RPMI7951 (cell line): ENCODE data around the gene TREML1. TPM values are rescaled to one million over a fixed set of nuclear protein-coding genes. Genes with fewer than 3 reads are reported as not detected.

ENCODE experiments used
- DNase-seq: peaks from one replicate; pipeline ENCODE4 v3.0.0-alpha.2; 2012; ENCODE audit warnings: low read depth
- total RNA-seq: library from RNA; depleted of rRNA; stranded (reverse); fragments of >200 nt; shearing (Covaris generic); gene quantifications from 2 replicates; pipeline ENCODE4 v1.2.3, GENCODE V29; 2014

The TREML1 gene
- total RNA-seq, 1 experiment from 2014 or later: not detected

DNA sequence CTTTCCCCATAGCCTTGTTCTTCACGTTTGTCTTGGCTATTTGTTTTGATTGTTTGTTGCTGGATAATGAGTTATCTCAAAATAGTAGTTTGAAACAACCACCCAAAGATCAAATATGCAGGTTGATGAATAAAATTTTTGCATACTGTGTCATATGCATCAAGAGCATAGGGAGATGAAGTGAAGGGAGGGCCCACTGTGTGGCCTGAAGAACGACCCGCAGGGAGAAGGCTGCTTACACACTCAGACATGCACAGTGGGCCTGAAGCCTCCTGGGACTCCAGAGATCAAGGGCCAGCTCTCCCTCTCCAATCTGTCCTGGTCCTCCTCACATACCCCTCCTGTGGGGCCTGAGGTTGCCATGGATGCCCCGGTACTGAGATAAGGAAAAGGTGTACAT is 25.0 kb upstream of the TREML1 start:
- DNase-seq: no peak

DNA sequence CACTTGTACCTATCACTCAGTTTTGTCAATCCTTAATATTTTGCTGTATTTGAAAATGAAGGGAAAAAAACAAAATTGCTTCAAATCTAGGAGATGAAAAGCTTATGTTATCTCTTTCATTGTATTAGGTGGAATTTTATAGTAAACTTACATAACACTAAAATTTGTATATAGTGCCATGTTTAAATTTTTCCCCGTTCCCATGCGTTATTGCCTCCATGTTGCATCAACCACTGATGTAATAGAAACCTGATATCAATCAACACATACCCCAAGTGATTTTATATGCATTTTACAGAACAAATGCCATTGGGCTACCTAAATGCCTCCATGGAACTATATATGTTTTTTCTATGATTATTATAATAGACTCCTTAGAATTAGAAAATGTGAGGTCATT is 23.5 kb upstream of the TREML1 start:
- DNase-seq: no peak

DNA sequence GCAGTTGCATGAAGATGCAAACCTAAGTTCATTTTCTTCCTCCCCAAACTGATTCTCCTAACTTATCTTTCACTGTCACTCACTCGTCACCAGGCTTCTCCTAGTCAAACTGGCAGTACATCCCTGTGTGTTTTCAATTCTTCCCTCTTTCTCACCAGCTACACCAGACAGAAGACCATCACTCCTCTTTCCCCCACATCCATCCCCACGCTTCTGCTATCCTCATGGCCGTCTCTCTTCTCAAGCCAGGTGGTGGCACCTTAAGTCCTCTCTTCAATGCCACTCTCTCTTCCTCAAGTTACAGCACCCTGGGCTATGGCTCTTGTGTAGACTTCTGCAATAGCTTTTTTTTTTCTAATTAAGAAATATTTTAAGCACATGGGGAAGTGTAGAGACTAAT is 23.1 kb upstream of the TREML1 start:
- DNase-seq: no peak

DNA sequence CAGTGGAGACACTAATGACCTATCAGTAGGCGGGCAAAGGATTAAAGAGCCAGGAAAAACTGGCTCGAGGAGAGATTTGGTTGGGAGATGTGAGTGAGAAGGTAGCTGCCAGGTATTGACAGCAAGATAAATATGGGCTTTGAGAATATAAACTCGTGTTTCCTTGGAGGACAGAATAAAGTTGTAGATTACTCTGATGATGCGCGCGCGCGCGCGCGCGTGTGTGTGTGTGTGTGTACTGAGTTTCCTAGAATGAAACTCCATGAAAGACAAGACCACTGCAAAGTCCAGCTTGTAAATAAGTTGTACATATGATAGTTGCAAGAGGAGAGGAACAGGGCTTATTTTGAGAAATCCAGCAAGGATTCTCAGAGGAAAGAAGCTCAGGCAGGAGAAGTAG is 22.0 kb upstream of the TREML1 start:
- DNase-seq: no peak

DNA sequence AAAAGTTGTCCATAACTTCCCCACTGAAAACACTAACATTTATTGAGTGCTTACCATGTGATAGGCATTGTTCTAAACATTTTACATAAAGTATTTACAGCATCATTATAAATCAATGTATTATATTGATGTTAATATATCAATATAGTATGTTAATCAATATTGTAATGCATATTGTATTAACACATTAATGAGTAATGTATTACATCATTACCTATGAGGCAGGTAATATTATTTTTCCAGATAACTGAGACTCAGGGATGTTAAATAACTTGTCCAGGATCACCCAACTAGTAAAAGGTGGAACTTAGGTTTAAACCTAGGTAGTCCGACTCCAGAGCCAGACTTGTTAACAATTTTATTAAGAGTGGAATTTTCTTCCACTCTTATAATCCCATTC is 20.9 kb upstream of the TREML1 start:
- no peak for DNase-seq

DNA sequence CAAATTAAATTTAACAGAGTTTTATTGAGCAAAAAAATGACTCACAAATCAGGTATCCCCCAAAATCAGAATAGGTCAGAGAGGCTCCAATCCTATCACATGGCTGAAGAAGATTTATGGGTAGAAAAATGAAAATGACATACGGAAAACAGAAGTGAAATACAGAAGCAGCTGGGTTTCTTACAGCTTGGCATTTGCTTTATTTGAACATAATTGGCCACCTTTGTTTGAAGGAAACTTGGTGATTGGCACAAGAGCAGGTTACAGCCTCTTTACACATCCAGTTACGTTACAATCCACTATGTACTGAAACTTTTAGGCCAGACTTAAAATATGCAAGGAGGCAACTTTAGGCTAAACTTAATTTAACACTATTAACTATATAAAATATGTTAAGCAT is 20.5 kb upstream of the TREML1 start:
- no peak for DNase-seq

DNA sequence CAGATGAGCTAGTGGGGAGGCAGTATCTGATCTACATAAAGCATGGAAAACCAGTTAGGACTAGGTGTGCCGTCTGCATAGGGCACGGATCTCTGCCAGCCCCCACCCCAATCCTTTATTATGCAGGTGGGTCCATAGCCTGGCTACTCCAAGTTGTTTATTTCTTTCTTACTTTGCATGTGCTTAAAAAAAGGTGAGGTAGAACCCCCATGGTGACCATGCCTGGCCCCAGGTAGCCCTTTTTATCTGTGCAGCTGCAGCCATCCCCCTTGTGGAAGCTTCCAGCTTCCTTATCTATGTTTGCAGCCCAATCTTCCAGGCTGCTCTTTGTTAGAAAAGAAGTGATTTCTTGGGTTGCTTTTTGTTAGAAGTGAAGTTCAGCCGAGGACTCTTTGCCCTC is 17.8 kb upstream of the TREML1 start:
- DNase-seq: no peak

DNA sequence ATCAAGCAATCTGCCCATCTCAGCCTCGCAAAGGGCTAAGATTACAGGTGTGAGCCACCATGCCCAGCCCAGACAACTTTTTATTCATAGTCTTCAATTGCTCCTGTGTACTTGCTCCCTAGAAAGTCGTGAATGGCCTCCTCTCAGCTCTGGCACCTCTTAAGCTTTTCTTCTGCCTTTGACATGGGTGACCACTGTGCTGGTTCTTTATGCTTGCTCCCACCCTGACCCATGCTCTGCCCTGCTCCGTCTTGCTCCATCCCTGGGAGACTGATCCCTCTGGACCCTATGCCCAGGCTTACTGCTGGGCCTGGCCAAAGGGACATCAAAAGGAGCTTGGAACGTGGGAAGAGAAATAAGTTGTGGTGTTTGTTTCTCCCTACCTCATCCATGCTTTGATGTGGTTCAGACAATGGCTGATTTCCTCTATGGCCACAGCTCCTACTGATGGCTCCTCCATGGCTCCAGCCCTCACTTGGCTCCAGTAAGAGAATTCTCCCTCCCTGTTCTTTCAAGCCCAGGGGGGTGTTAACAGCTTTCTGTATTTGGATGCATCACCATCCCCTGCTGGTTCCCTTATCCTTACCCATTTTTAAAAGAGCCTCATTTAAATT is 16.5 kb upstream of the TREML1 start:
- no peak for DNase-seq

DNA sequence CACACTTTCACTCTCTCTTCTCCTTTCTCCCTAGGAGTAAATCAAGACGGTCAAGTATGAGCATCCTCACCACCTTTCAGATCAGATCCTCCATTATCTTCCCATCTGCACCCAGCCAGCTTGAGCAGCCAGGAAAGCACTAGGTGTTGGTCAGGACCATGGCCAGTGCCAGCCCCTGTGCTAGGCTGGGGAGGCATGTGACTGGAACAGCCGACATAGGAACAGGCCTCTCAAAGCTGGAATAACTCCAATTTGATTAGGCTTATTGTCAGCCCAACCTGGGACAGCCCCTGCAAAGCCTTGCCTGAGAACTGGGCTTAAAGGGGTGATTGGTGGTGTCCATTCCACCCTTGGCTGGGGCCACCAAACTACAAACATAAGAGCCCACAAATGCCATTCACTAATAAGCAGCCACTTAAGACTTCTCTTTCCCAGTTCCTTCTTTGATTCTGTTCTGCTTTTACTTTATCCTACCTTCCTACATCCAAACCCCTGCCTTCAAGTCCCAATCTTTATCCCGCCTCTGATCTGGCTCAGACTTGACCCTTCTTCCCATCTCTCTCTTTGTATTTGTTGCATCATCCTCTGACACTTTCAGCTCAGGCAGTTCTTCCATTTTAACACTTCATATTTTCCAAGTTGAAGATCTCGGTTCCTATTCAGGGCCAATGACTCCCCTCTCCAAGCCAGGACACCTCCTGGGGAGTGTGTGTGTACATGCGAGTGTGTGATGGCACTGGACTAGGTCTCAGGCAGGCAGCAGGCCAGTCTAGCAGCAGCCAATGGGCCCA is 13.2 kb upstream of the TREML1 start:
- peak; percentile 25 for DNase-seq

DNA sequence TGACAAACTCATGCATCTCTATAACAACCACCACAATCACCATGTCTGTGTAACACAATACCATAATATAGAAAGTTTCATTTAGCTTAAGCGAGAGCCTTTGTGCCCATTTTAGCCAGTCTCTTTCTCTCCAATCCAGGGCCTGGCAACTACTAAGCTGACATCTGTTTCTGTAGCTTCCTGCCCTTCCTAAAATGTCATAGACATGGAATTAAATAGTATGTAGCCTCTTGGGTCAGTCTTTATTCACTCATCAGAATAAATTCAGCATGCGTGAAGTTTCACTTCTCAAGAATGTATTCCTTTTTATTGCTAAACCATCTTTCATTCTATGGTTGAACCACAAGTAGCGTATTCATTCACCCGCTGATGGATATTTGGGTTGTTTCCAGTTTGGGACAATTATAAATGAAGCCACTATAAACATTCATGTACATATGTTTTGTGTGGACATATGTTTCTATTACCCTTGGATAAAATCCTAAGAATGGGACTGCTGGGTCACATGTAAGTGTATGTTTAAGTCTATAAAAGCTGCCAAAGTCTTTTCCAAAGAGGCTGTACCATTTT is 10.5 kb upstream of the TREML1 start:
- DNase-seq: peak; percentile 5

DNA sequence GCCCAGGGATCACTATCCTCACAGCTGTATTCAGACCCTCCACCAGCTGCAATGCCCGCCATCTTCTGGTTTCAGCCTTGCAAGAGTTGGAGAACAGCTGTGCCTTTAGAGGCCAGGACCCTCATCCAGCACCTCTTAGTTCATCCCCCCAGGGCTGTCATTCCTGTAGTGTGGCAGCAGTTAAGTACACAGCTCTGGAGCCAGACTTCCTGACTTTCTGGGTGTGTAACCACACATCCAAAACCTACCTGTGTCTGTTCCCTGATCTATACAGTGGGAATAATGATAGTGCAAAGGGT is 9.2 kb upstream of the TREML1 start:
- no peak for DNase-seq

DNA sequence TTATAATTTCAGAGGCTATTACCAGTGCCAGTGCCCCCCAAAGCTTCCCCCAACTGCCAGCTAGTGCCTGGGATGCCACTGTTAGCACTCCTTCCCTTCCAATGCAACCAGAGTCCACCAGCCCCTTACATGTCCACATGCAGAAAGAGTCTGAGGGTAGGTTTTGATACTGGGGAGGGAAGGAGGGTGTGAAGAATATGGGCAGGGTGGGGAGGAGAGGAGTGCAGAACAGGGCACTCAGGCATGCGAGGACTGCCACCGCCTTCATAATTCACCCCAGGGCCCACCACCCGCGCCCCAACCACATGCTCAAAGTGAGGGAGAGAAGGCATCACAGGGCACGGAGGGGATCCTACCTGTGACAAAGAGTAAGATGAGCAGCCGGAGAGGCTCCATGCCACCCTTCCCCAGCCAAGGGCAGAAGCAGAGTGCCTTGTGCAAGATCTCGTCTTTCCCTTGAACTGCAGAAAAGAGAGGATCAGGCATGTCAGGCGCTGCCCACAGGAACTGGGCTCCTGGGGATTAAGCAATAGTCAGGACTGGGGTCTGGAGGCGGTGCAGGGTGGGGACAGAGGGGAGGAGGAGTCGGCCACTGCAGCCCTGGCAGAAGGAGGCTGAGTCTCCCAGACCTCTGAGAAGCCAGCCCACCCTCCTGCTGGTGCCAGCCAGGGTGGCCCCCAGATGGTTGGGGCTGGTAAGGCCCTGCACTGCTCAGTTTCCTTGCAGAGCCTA is 8.7 kb upstream of the TREML1 start, which contains the start of gene TREM2:
Gene TREM2 (minus strand): TSS at position 430 of the 732 bp plus-strand sequence. CDS start 34 bp downstream, at position 396.
- no peak for DNase-seq

DNA sequence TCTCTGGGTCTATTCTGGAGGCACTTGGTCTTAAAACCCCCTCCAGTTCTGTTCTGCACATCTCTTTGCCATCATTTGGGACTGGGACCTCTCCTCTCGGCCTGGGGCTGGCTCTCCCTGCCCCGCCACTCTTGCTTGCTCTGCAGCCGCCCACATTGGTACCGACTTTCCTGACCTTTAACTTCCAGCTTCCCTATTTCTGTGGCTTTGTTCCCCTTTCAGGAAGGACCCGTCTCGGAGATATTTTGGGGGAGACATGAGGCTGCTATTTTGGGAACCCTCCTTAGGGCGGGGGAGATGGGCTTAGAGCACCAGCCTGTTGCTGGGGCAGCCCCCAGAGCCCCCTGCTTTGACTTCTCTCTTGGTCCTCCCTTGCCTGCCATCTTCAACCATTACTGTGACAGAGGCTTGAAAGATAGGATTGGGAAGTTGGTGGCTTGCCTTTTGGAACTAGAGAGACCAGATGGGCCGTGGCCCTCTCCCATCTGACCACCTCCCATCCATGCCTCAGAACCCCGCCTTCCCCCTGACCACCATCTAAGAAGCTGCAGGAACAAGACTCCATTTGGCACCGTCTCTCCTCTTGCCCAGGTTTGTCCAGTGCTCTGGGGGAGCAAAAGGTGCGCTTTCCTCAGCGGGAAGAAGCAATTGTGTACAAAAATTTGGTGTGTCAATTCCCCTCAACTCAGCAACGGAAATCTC is 7.9 kb upstream of the TREML1 start:
- DNase-seq: no peak

DNA sequence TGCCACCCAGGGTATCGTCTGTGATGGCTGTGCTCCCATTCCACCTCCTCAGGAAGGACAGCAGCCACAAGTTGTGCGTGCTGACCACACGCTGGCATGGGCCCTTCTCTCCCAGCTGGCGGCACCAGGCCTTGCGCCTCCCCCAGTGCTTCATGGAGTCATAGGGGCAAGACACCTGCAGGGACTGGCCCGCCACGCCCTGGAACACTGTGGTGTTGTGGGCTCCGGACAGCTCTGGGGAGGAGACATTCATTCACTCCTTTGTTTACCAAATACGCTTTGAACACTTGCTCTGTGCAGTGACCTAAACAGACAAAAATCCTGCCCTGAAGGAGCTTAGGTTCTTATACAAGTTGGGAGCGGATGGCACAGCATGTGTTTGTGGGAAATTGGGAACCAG is 7.2 kb upstream of the TREML1 start:
- no peak for DNase-seq

DNA sequence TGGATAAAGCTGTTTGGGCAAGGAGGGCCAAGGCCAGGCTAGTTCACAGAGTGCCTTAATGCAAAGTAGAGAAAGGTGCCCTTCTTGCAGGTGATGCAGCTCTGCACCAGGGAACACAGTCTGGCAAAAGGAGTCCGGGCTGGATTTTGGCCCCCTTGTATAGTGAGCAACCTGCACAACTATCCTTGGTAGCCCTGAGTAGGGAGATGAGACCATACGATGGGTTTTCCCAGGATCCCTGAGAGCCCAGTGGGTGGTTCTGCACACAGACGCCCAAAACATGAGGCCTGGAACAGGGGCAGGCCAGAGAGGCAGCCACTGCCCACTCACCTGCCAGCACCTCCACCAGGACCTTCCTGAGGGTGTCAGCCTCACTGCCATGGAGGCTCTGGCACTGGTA is 6.8 kb upstream of the TREML1 start:
- DNase-seq: no peak

DNA sequence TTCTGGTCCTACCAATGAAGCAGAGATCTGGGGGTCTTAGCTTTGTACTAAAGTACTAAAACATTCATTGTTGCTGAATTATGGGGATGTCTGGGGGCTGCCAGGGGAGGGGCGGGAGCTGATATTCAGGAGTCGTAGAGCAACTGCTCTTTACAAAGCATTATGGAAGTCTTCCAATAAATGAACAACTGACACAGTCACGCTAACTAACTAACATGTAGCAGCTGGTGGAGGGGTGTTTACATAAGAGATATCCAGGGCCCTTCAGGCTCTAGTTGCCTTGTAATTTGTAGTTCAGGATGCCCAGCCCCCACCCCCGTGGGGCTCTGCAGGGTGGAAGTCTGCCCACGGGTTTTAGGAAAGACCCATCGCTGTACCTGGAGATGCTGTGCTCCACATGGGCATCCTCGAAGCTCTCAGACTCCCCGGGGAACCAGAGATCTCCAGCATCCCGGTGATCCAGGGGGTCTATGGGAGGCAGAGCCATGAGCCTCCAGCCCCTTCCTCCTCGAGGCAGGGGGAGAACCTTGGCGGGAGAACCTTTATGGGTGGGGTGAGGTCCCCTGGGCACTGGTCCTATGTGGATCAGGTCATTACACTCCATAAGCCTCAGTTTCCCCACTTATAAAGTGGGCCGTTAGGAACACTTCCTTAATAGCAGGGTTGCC is 5.4 kb upstream of the TREML1 start:
- peak; percentile 5 for DNase-seq

DNA sequence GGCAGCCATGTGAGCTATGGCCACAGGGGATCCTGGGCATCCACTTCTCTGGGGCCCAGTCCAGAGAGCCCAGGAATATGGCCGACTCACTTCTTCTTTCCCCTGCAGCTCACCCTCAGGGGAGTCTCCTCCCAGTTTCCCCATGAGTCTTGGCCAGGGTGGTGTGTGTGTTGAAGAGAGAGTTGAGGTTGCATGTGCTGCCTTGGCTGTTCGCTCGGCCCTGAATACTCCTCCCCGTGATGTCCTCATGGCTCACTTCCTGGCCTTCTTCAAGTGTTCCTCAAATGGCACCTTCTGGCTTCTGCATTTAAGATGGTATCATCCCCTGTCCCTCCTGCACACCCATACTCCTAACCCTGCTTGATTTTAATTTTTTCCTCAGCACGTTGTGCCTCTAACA is 3.2 kb upstream of the TREML1 start:
- no peak for DNase-seq

DNA sequence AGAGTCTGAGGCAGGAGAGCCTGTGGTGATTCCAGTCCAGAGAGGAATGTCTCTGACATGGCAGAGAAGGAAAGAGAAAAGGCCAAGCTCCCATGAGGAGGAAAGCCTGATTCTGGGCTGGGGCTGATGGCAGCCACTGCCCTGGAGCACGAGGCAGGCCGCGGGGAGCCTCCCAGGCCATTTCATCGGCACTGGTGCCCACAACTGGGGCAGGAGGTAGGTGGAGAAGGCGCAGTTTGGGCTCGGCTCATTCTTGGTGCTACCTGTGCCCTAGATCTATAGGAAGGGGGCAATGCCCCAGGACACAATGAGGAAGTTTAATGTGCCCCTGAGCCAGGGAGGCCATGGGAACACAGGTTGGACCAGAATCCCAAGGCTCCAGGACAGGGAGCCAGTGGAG is 2.6 kb upstream of the TREML1 start:
- DNase-seq: no peak

DNA sequence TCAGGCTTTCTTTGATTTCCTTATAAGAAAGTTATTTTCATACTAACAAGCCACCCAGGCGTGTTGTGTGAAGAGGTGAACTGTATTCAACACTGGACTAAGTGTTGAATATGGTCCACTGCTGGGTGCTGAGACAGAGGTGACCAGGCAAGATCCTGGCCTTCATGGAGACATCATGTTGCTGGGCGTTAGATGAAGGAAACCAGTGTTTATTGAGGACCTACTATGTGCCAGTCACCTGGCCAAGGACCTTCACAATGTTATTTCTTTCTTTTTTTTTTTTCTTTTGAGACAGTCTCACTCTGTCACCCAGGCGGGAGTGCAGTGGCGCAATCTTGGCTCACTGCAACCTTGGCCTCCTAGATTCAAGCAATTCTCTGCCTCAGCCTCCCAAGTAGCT is 1.9 kb upstream of the TREML1 start:
- DNase-seq: no peak

DNA sequence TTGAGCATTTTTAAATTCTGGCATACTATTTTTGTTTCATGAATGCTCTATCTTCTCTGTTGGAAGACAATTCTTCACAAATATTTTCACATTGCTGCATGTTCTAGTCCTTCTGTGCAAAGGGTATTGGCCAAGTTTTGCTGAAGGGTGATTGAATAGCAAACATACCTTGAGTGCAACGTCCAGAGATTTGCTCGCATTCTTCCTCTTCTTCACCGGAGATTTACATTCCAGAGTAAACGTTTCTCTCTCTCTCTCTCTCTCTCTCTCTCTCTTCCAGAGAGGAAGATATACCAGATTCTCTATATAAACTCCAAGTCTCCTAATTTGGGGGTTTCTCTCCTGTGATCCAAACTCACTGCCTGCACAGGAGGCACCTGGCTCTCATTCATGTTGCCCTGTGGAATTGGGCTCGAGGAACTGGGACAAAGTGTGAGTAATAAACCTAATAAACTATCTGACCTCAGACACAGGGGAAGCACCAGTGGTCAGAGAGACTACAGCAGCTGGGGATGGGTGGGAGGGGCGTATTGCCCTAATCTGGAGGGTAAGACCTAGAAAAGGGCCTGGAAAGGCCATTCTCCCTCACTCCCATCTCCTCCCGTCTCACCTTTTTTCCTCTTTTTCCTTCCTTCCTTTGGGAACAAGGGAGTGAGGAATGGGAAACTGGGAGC is 1.1 kb upstream of the TREML1 start:
- no peak for DNase-seq

DNA sequence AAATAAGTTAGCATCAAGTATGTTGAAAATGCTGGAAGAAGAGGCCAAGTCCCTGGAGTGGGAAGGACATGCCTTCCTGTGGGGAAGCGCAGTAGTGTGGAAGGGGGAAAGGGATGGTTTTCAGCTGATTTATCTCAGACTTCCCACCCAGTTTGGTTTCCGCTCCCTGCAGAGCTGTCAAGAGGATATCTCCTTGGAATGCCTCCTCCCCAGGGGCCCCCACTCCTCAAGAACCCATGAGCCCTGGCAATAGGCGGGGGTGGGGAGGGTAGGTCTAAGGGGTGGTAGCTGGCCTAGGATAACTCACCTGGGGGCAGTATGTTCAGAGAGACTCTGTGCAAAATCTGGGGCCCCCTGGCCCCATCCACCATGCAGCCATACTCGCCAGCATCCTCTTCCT is 696 bp downstream of the TREML1 start:
- no peak for DNase-seq
